T-helper 17 cell (primary cell): ENCODE results near the gene SPRED1. TPM values are rescaled to one million over a fixed set of nuclear protein-coding genes. Genes with fewer than 3 reads are reported as not detected.

Source experiments
- ATAC-seq: fragments of 150-1000 bp; cut with Tn5 transposase; 2 replicates; pipeline ENCODE4 v1.10.0; 2021; ENCODE audit warnings: mild to moderate bottlenecking, moderate library complexity
- DNase-seq, 3 donors: peaks; one replicate each; pipeline versions ENCODE4 v3.0.0 to v3.0.0-alpha.2; 2020 to 2021
- H3K9me3 ChIP-seq: one replicate; pipeline ENCODE4 v1.7.0; 2013; ENCODE audit warnings: low read length, mild to moderate bottlenecking; ENCODE audit not compliant: control insufficient read depth, poor library complexity, severe bottlenecking
- H3K27ac Mint-ChIP-seq: one replicate; pipeline ENCODE4 v1.8.0; 2022; ENCODE audit warnings: mild to moderate bottlenecking, moderate library complexity, mixed read lengths
- H3K27me3 Mint-ChIP-seq: one replicate; pipeline ENCODE4 v1.8.0; 2022; ENCODE audit warnings: mixed read lengths
- H3K36me3 Mint-ChIP-seq: one replicate; pipeline ENCODE4 v1.8.0; 2022; ENCODE audit warnings: low read depth, mixed read lengths
- H3K4me1 Mint-ChIP-seq: one replicate; pipeline ENCODE4 v1.8.0; 2022; ENCODE audit warnings: mild to moderate bottlenecking, mixed read lengths
- H3K4me3 Mint-ChIP-seq: one replicate; pipeline ENCODE4 v1.8.0; 2022; ENCODE audit warnings: mild to moderate bottlenecking, moderate library complexity, mixed read lengths
- total RNA-seq, 4 donors: library from RNA in 2 of 4; stranded (reverse) in 2 of 4; gene quantifications; one replicate each; pipeline ENCODE4 v1.2.3 and lab custom pipeline; 2022 to 2026

Gene SPRED1
- total RNA-seq, 2 donors from 2014 or later, result 0.10 to 0.12 TPM

DNA sequence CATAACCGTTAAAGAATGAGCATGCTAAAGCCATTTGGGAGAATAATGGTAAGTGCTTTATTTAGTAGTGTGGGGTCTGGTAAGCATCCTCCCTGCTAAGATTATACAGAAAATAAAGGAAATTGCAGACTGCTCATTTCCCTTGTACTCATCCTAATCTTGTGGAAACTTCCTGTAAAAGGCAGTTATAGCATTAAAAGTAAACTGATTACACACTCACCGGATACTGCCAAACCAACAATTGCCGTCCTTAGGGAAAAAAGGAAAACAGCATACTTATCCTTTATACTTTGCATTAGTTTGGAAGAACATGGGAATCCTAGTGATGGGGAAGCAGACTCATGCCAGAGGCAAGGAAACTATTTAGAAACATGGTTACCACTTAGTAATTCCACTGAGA is 5.3 kb upstream of the SPRED1 start:
- Mint-ChIP-seq H3K27me3 (peaks cover 62% of the 10 kb centered on the region), H3K4me1 (peaks cover 7% of the 10 kb centered on the region), H3K36me3 (peaks cover 5% of the 10 kb centered on the region), H3K27ac (no peak overlapping the region), H3K4me3 (no peak overlapping the region)
- DNase-seq (no peak), ATAC-seq (no peak)
- H3K9me3 ChIP-seq, result no peaks in the 10 kb centered on the region

GRCh38 chr15:38253351-38253781 is 730 bp downstream of the SPRED1 start:
- no peak for DNase-seq
- H3K9me3 ChIP-seq, result no peaks in the 10 kb centered on the region
- H3K27ac Mint-ChIP-seq, result peak overlapping the region; percentile 59
- peak overlapping the region; percentile 93 for H3K4me3 Mint-ChIP-seq
- ATAC-seq, result no peak
- H3K27me3 Mint-ChIP-seq, result peaks cover 26% of the 10 kb centered on the region
- H3K4me1 Mint-ChIP-seq, result peaks cover 22% of the 10 kb centered on the region
- no peaks in the 10 kb centered on the region for H3K36me3 Mint-ChIP-seq

- Mint-ChIP-seq H3K36me3 (no peaks in the 10 kb centered on the region), H3K4me3 (peak overlapping the region; percentile 93), H3K27me3 (peaks cover 19% of the 10 kb centered on the region), H3K4me1 (peaks cover 22% of the 10 kb centered on the region), H3K27ac (no peak overlapping the region)
- ATAC-seq, result peak; percentile 79
- H3K9me3 ChIP-seq, result no peaks in the 10 kb centered on the region
- DNase-seq, result peak in 1 of 3 donors; percentile 5
These were observed 1.6 kb downstream of the SPRED1 start for GRCh38 chr15:38254051-38254883.

- no peak for ATAC-seq
- Mint-ChIP-seq H3K27ac (no peak overlapping the region), H3K4me3 (no peak overlapping the region), H3K27me3 (peaks cover 9% of the 10 kb centered on the region), H3K36me3 (no peaks in the 10 kb centered on the region), H3K4me1 (peaks cover 22% of the 10 kb centered on the region)
- H3K9me3 ChIP-seq, result no peaks in the 10 kb centered on the region
- no peak for DNase-seq
These were observed 3.1 kb downstream of the SPRED1 start for GRCh38 chr15:38255690-38256089.

DNA sequence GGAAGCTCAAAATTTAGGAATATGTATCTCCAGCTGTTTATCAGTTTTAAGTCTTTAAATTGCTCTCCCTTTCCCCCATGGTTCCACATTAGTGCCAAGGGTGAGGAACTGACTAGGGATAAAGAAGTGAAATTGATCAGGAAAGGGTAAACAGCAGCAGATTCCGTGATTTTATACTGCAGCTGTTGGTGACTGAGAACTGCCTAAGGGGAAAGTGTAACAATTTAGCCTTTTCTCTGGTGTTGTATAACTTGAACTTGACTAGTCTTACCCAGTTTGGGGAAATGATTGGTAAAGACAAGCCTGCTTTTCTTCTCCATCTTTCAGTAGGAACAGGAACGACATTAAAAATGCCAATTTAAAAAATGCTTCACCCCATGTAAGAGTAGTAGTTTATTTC is 5.0 kb downstream of the SPRED1 start:
- no peak overlapping the region for H3K4me3 Mint-ChIP-seq
- no peak for DNase-seq
- no peak for ATAC-seq

GRCh38 chr15:38259134-38259533 is 6.5 kb downstream of the SPRED1 start:
- H3K4me3 Mint-ChIP-seq, result no peak overlapping the region
- H3K9me3 ChIP-seq, result no peaks in the 10 kb centered on the region
- H3K36me3 Mint-ChIP-seq, result no peaks in the 10 kb centered on the region
- DNase-seq (no peak), ATAC-seq (no peak)
- H3K4me1 Mint-ChIP-seq, result peaks cover 5% of the 10 kb centered on the region
- no peak overlapping the region for H3K27ac Mint-ChIP-seq
- no peaks in the 10 kb centered on the region for H3K27me3 Mint-ChIP-seq

More for the DNA sequence above, 5.0 kb downstream of the SPRED1 start:
- H3K4me1 Mint-ChIP-seq, result peaks cover 14% of the 10 kb centered on the region
- no peaks in the 10 kb centered on the region for H3K9me3 ChIP-seq
- H3K27ac Mint-ChIP-seq, result no peak overlapping the region
- no peaks in the 10 kb centered on the region for H3K36me3 Mint-ChIP-seq
- H3K27me3 Mint-ChIP-seq, result no peaks in the 10 kb centered on the region

- ATAC-seq, result no peak
- H3K36me3 Mint-ChIP-seq, result no peaks in the 10 kb centered on the region
- no peak overlapping the region for H3K27ac Mint-ChIP-seq
- no peaks in the 10 kb centered on the region for H3K27me3 Mint-ChIP-seq
- no peaks in the 10 kb centered on the region for H3K4me1 Mint-ChIP-seq
- no peak overlapping the region for H3K4me3 Mint-ChIP-seq
- no peaks in the 10 kb centered on the region for H3K9me3 ChIP-seq
- DNase-seq, result no peak
These were observed 7.4 kb downstream of the SPRED1 start for GRCh38 chr15:38260077-38260476.

DNA sequence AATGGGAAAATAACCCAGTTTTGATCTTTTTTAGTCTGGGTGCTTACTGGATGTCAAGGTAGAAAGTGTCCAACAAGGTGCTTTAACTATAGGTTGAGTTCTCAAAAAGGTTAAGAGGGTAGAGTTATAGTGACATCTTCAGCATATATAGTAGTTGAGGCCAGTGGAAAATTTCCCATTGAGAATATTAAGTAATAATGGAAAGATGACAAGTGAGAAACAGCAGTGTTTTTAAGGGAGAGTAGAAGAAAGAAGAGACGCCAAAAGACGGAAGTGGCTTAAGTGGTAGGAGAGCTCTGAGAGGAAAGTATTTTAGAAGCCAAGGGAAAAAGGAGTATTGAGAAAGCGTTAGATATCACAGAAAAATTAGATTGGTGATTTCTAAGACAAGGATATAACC is 10.6 kb downstream of the SPRED1 start:
- H3K9me3 ChIP-seq, result no peaks in the 10 kb centered on the region
- no peak overlapping the region for H3K4me3 Mint-ChIP-seq
- H3K4me1 Mint-ChIP-seq, result no peaks in the 10 kb centered on the region
- H3K27ac Mint-ChIP-seq, result no peak overlapping the region
- H3K36me3 Mint-ChIP-seq, result no peaks in the 10 kb centered on the region
- H3K27me3 Mint-ChIP-seq, result no peaks in the 10 kb centered on the region
- ATAC-seq (no peak), DNase-seq (no peak)

DNA sequence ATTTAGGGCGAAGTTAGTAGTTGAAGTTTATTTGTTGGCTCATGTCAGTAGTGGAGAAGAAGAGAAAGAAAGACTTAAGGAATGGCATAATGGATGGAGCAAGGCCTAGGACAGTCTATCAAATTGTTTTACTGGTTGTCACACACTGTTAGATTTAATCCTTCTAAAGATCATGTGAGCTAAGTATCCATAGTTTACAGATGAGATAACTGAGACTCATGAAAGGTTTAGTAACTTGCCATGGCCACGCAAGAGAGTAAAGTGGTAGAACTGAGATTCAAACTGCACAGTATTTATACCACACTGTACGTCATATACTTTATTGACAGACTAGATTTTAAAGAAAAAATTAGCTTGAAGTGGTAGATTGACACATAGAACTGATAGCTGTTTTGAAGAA is 11.4 kb downstream of the SPRED1 start:
- Mint-ChIP-seq H3K36me3 (no peaks in the 10 kb centered on the region), H3K27me3 (no peaks in the 10 kb centered on the region), H3K4me1 (no peaks in the 10 kb centered on the region), H3K4me3 (no peak overlapping the region), H3K27ac (no peak overlapping the region)
- no peaks in the 10 kb centered on the region for H3K9me3 ChIP-seq
- DNase-seq, result no peak
- no peak for ATAC-seq

DNA sequence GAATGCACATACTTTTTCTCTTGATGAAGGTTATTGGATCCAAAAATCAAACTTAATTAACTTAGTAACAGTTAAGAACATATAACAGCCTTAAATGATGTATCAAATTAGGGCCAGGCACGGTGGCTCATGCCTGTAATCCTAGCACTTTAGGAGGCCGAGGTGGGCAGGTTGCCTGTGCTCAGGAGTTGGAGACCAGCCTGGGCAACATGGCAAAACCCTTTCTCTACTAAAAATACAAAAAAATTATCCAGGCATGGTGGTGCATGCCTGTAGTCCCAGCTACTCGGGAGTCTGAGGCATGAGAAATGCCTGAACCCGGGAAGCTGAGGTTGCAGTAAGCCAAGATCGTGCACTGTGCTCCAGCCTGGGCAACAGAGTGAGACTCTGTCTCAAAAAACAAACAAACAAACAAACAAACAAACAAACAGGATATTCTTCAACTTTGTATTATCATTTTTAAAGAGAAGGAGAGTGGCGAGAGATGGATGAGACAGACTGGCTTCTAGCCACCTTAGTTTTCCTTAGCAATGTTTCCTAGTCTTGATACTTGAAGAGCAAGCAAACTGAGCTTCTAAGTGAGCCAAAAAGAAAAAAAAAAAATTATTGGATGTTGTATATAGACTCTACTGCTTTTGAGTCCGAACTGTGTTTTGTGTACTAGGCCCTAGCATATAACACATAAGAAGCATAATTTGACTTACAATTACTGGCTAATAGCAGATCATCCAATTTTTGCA is 13.8 kb downstream of the SPRED1 start:
- Mint-ChIP-seq H3K4me1 (no peaks in the 10 kb centered on the region), H3K36me3 (no peaks in the 10 kb centered on the region), H3K27me3 (no peaks in the 10 kb centered on the region), H3K27ac (no peak overlapping the region), H3K4me3 (no peak overlapping the region)
- ATAC-seq, result no peak
- DNase-seq, result no peak
- H3K9me3 ChIP-seq, result no peaks in the 10 kb centered on the region

- no peak overlapping the region for H3K4me3 Mint-ChIP-seq
- ATAC-seq, result no peak
- H3K27me3 Mint-ChIP-seq, result no peaks in the 10 kb centered on the region
- H3K27ac Mint-ChIP-seq, result no peak overlapping the region
- no peaks in the 10 kb centered on the region for H3K36me3 Mint-ChIP-seq
- no peak for DNase-seq
- H3K9me3 ChIP-seq, result no peaks in the 10 kb centered on the region
- H3K4me1 Mint-ChIP-seq, result no peaks in the 10 kb centered on the region
These were observed 14.9 kb downstream of the SPRED1 start for GRCh38 chr15:38267421-38268022.

DNA sequence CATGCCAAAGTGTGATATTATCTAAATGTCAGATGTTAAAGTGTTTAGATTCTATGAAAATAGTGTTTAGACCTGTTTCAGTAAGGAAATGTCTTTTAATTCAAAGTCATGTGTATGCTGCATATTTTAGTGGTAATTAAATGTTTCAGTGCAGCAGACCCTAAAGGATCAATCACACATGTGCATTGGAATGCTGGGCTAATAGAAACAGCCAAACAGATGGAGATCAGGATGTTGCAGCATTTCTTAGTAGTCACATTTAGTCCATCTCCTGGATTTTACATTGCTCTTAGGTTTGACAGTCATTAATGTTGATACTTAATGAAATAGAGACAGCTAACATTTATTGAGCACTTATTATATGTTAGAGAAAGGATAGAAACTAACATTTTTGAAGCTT is 18.5 kb downstream of the SPRED1 start:
- DNase-seq (no peak), ATAC-seq (no peak)
- H3K4me3 Mint-ChIP-seq, result no peak overlapping the region
- H3K4me1 Mint-ChIP-seq, result no peaks in the 10 kb centered on the region
- peaks cover 4% of the 10 kb centered on the region for H3K36me3 Mint-ChIP-seq
- H3K9me3 ChIP-seq, result no peaks in the 10 kb centered on the region
- H3K27ac Mint-ChIP-seq, result no peak overlapping the region
- H3K27me3 Mint-ChIP-seq, result no peaks in the 10 kb centered on the region

- ATAC-seq (no peak), DNase-seq (no peak)
- Mint-ChIP-seq H3K27me3 (no peaks in the 10 kb centered on the region), H3K36me3 (peaks cover 4% of the 10 kb centered on the region), H3K27ac (no peak overlapping the region), H3K4me1 (no peaks in the 10 kb centered on the region), H3K4me3 (no peak overlapping the region)
- no peaks in the 10 kb centered on the region for H3K9me3 ChIP-seq
These were observed 19.3 kb downstream of the SPRED1 start for GRCh38 chr15:38271895-38272294.
